AG10803 (cell line): ENCODE measurements around the gene INPP5D.
A peak's percentile ranks its signal among the peaks of the same experiment; 100 is the strongest.
"Not testable (repeated sequence)": the region's sequence is repeated elsewhere in the genome, so short reads cannot be mapped to it uniquely, and the experiment has no call there.

Source experiments
- DNase-seq: peaks from one replicate; pipeline ENCODE4 v3.0.0; 2010; ENCODE audit warnings: low read depth
- H3K4me3 ChIP-seq: 2 replicates; pipeline ENCODE4 v1.5.1; 2011; ENCODE audit warnings: mild to moderate bottlenecking, low read length, control low read depth
- TF ChIP-seq, protein P1 (sequence below): conservative IDR thresholded peaks from 2 replicates; pipeline ENCODE4 v1.5.1; 2011; ENCODE audit warnings: mild to moderate bottlenecking, low read length, control low read depth, inconsistent platforms

INPP5D gene

DNA sequence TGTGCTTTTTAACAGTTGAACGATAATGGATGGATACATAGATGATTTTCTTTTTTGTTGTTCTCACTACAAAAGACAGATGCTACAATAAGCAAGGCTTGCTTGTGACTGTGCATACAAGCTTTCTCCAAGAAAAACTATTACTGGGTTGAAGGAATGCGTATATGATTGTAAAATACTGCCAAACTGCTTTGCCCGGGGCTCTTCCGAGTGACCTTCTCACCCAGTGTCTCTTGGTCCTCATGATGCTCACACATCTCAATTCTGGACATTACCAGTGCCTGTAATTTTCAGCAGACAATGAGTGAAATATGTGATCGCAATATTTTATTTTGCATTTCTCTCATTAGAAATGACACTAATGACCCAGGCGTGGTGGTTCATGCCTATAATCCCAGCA lies 35.9 kb downstream of the INPP5D start:
- no peak overlapping the region for H3K4me3 ChIP-seq
- TF ChIP-seq, protein P1, sequence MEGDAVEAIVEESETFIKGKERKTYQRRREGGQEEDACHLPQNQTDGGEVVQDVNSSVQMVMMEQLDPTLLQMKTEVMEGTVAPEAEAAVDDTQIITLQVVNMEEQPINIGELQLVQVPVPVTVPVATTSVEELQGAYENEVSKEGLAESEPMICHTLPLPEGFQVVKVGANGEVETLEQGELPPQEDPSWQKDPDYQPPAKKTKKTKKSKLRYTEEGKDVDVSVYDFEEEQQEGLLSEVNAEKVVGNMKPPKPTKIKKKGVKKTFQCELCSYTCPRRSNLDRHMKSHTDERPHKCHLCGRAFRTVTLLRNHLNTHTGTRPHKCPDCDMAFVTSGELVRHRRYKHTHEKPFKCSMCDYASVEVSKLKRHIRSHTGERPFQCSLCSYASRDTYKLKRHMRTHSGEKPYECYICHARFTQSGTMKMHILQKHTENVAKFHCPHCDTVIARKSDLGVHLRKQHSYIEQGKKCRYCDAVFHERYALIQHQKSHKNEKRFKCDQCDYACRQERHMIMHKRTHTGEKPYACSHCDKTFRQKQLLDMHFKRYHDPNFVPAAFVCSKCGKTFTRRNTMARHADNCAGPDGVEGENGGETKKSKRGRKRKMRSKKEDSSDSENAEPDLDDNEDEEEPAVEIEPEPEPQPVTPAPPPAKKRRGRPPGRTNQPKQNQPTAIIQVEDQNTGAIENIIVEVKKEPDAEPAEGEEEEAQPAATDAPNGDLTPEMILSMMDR: no peak
- DNase-seq: no peak

DNA sequence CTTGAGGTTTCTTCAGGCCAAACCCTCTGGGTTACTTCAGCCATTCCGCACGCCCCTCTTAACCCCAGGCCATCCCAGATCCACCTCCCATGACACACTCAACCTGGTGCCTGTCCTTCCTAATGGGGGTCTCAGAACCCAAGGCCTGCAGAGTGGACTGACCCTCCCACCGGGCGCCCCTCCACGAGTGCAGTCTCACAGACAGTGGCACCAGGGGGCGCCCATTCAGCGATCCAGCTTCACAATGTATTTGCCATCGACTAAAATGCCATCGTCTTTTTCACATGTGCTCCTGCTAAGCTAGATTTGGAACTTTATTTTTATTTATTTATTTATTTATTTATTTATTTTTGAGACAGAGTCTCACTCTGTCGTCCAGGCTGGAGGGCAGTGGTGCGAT lies 38.5 kb downstream of the INPP5D start:
- peak; percentile 8 for DNase-seq
- TF ChIP-seq, protein P1: peak; percentile 28
- no peak overlapping the region for H3K4me3 ChIP-seq

DNA sequence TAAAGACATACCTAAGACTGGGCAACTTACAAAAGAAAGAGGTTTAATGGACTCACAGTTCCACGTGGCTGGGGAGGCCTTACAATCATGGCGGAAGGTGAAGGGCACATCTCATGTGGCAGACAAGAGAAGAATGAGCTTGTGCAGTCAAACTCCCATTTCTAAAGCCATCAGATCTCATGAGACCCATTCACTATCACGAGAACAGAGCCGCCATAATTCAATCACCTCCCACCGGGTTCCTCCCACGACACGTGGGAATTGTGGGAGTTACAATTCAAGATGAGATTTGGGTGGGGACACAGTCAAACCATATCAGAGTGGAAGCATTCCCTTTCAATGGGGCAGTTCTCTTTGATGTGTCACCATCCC lies 39.7 kb downstream of the INPP5D start:
- not testable (repeated sequence) for DNase-seq, H3K4me3 ChIP-seq

DNA sequence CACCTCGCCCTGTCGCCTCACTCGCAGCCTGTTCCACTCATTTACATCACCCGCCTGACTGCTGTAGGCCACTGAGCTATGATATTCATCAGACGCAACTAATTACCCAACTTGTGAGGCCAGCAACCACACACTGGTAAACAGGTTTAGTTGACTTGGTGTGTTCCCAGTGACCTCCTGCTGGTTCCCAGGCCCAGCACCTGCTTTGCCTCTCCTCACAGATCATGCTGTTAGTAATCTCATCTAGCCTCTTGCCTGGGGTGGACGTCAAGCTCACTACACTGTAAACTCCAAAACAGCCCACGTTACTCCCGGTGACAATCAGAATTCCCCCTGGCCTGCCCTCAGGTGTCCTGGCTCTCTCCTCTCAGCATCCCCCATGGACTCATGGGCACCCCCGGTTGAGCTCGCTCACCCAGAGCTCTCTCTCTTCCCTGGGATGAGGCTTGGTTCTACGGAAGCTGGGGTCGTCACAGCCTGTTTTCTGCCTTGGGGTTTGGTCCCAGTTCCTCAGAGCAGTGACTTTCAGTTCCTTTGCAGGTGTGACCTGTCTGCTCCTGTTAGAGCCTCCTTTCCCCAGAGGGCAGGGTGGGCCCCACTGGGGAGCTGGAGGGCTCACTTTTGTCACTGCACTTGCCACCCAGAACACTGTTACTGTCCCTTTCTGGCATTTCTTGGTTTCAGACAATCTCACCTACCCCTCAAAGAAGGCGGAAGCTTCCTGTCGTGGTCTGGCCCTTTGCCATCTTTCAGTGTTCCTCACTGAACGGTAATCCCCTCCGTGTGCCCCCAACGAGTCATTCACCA lies 40.3 kb downstream of the INPP5D start:
- no peak for DNase-seq
- TF ChIP-seq, protein P1: no peak
- H3K4me3 ChIP-seq: no peak overlapping the region

DNA sequence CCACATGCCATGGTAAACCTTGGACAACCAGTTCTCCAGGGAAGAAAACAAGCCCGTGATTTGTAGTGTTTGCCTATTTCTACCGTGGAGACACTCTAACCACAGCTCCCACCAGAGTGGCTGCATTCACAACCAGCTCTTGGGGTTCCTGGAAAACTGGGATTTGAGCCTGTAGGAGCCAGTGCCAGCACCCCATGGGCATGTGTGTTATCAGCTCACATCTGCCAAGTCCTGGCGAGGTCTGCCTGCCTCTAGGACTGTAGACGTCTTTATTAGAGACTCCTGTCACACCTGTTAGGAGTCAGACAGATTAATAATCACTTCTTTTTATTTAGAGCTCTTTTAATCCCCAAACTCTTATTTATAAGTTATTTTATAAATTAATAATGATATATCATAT lies 41.0 kb downstream of the INPP5D start:
- no peak for DNase-seq
- H3K4me3 ChIP-seq: no peak overlapping the region
- TF ChIP-seq, protein P1: no peak

DNA sequence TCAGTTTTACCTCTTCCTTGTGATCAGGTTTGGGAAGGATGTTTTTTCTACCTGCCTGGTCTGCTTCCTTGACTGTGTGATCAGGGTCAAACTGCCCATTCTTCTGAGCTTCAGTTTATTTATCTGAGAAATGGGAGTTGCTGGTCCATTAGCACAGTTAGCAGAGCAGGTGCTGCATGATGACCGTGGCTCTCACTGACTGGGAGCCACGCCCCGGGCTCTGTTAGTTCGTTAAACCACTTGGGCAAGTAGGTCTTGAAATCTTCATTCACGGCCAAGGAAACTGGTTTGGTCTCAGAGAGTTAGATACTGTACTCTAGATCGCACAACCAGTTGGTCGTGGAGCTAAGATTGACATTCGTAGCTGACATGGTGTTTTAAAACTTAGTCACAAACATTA lies 41.7 kb downstream of the INPP5D start:
- DNase-seq: no peak
- TF ChIP-seq, protein P1: no peak
- no peak overlapping the region for H3K4me3 ChIP-seq

DNA sequence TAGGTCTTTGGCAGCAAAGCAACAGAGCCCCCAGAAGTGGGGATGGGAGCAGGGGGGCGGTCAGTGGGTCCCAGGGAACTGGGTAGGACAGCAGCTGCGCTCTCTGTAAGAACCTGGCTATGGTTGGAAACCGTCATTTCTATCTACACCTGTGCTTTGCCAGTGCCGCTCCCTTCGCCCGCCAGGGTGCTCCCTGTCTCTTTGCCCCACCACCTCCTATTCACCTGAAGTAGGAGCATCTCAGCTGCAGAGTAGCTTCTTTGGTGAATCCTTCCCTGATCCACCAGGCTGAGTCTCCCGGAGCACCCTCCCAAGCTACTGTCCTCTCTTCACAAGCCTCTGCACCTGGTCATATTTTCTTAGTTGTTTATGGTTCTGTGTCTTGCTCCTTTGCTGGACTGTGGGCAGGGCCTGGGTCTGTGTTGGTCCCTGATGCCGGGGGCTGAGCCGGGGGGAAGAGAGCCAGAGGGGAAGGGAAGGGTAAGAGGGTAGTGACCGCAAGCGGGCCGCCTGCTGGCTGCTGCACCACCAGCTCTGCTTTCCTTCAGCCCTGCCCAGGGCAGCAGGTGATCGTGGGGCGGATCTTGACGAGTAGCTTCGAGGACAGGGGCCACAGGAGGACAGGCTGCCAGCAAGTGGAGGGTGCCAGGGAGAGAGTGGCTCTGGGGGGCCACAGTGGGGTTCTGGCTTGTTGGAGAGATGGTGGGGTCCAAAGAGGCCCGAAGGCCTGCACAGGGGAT lies 45.2 kb downstream of the INPP5D start:
- H3K4me3 ChIP-seq: no peak overlapping the region
- DNase-seq: no peak
- TF ChIP-seq, protein P1: no peak
